Measurements from ENCODE around the gene PLEKHO2. TPM values are rescaled to one million over a fixed set of nuclear protein-coding genes. Genes with fewer than 3 reads are reported as not detected.

Gene PLEKHO2
- total RNA-seq, 1 donor from 2014 or later, result 15.7 TPM

- no peaks in the 10 kb centered on the region for H3K9me3 Mint-ChIP-seq
- no peak overlapping the region for H3K4me3 Mint-ChIP-seq
- intact Hi-C loops (cut with micrococcal nuclease), result no loop called here
- H3K27me3 Mint-ChIP-seq, result no peaks in the 10 kb centered on the region
- peak overlapping the region; percentile 47 for H3K27ac Mint-ChIP-seq
- H3K36me3 Mint-ChIP-seq (ENCODE audit: low read depth), result peaks cover 44% of the 10 kb centered on the region
- H3K4me1 Mint-ChIP-seq, result peaks cover 33% of the 10 kb centered on the region
- no peak for DNase-seq
Measured at GRCh38 chr15:64854526-64854925, 12.8 kb downstream of the PLEKHO2 start.

GRCh38 chr15:64855205-64855975 is 13.7 kb downstream of the PLEKHO2 start:
- peaks cover 33% of the 10 kb centered on the region for H3K4me1 Mint-ChIP-seq
- H3K27ac Mint-ChIP-seq, result peak overlapping the region; percentile 79
- no peak for DNase-seq
- intact Hi-C loops (cut with micrococcal nuclease), result no loop called here
- no peaks in the 10 kb centered on the region for H3K9me3 Mint-ChIP-seq
- no peaks in the 10 kb centered on the region for H3K27me3 Mint-ChIP-seq
- peaks cover 46% of the 10 kb centered on the region for H3K36me3 Mint-ChIP-seq (ENCODE audit: low read depth)
- no peak overlapping the region for H3K4me3 Mint-ChIP-seq

DNA sequence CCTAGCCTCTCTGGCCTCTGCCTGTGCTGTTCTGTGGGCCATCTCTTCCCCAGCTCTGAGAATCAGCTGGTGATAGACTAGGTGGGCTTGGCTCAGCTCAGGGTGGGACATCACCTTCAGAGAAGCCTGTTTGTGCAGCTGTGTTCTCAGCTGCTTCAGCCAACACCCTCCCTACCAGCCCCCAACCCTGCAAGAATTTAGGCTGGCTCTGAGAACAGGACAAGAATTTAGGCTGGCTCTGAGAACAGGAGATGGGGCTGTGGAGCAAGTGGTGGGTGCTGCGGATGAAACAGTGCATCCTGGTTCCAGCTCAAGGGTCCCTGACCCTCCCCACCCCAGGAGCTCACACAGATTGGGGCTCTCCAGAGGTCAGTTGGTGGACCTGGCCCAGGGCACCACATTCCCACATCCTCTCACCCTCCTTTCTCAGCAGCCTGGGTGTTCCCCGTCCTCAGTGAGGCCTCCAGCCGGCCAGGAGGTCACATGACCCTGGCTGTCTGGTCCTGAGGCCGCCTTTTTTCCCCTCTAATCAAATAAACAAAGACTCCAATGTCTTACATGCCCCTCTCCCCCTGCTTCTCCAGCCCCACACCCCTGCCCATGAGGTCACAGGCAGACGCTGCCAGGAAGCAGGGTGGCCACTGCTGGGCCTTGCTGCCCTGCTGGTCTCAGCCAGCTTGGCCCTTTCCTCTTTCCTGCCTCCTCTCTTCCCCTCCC is 14.9 kb downstream of the PLEKHO2 start:
- Mint-ChIP-seq H3K4me3 (no peak overlapping the region), H3K4me1 (peaks cover 33% of the 10 kb centered on the region), H3K27me3 (no peaks in the 10 kb centered on the region), H3K36me3 (ENCODE audit: low read depth) (peaks cover 42% of the 10 kb centered on the region), H3K9me3 (no peaks in the 10 kb centered on the region), H3K27ac (peak overlapping the region; percentile 79)
- DNase-seq, result no peak
- intact Hi-C loops (cut with micrococcal nuclease), result no loop called here

DNA sequence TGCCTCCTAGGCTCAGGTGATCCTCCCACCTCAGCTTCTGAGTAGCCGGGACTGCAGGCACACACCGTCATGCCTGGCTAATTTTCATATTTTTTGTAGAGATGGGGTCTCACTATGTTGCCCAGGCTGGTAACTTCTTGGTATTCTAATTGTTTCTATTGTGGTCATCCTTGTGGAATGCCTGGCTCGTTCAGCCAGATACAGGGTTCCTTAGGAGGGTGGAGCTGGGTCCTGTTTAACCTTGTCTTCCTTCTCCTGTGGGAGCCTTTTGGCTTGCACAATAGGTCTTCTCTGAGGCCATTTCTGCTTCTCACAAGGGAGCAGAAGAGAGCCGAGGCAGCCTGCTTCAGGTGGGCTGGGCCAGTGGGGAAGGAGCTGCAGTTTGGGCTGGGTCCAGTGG is 15.7 kb downstream of the PLEKHO2 start:
- DNase-seq, result no peak
- intact Hi-C loops (cut with micrococcal nuclease), result no loop called here
- peaks cover 31% of the 10 kb centered on the region for H3K4me1 Mint-ChIP-seq
- no peaks in the 10 kb centered on the region for H3K27me3 Mint-ChIP-seq
- peaks cover 47% of the 10 kb centered on the region for H3K36me3 Mint-ChIP-seq (ENCODE audit: low read depth)
- no peaks in the 10 kb centered on the region for H3K9me3 Mint-ChIP-seq
- no peak overlapping the region for H3K4me3 Mint-ChIP-seq
- peak overlapping the region; percentile 74 for H3K27ac Mint-ChIP-seq

DNA sequence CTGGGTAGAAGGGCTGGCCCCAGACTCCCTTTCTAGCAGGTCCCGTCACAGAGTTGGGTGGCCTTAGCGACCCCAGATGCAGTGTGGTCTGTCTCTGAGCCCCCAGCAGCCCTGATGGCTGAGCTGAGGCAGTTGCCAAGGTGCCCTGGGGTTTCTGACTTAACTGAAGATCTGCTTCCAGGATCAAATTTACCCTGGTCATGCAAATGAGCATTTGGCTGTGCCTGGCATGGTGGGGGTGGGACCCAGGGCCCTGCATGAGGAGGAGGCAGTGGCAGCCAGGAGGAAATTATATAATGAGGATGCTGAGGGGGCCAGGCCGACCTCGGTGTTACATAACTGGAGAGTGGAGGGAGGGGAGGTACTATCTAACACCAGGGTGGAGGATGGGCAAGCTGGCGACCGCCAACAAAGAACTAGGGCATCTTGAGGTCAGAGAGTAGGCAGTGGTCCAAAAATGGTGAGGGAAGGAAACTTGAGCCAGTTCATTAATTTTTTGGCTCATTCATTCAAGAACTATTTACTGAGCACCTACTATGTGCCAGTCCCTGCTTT is 16.4 kb downstream of the PLEKHO2 start:
- DNase-seq, result no peak
- H3K4me3 Mint-ChIP-seq, result no peak overlapping the region
- peaks cover 32% of the 10 kb centered on the region for H3K4me1 Mint-ChIP-seq
- no peaks in the 10 kb centered on the region for H3K27me3 Mint-ChIP-seq
- H3K9me3 Mint-ChIP-seq, result no peaks in the 10 kb centered on the region
- peaks cover 49% of the 10 kb centered on the region for H3K36me3 Mint-ChIP-seq (ENCODE audit: low read depth)
- peak overlapping the region; percentile 60 for H3K27ac Mint-ChIP-seq
- intact Hi-C loops (cut with micrococcal nuclease), result no loop called here

DNA sequence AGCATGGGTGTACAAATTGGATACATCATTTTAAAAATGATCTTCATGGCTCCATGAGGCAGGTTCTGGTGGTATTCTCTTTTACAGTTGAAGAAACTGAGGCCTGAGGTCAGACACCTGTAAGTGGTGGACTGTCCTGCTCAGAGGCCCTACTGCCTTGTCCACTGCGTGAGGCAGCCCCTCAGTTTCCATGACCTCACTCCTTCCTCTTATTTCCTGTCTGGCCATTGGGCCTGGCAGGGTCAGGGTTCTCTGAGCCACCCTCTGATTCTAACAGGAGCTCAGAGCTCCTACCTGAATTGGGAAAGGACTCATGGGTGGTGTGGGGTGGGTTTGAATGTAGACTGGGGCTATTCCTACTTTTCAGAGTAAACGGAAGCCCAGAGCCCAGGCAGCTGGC is 17.5 kb downstream of the PLEKHO2 start:
- H3K9me3 Mint-ChIP-seq, result no peaks in the 10 kb centered on the region
- intact Hi-C loops (cut with micrococcal nuclease), result no loop called here
- no peak for DNase-seq
- H3K4me3 Mint-ChIP-seq, result no peak overlapping the region
- H3K27me3 Mint-ChIP-seq, result no peaks in the 10 kb centered on the region
- peaks cover 34% of the 10 kb centered on the region for H3K4me1 Mint-ChIP-seq
- H3K36me3 Mint-ChIP-seq (ENCODE audit: low read depth), result peaks cover 53% of the 10 kb centered on the region
- peak overlapping the region; percentile 10 for H3K27ac Mint-ChIP-seq

GRCh38 chr15:64861331-64861730 is 19.6 kb downstream of the PLEKHO2 start:
- Mint-ChIP-seq H3K4me1 (peaks cover 22% of the 10 kb centered on the region), H3K9me3 (no peaks in the 10 kb centered on the region), H3K4me3 (no peak overlapping the region), H3K27me3 (no peaks in the 10 kb centered on the region), H3K36me3 (ENCODE audit: low read depth) (peaks cover 47% of the 10 kb centered on the region), H3K27ac (peak overlapping the region; percentile 17)
- DNase-seq, result no peak
- intact Hi-C loops (cut with micrococcal nuclease), result no loop called here

- intact Hi-C loops (cut with micrococcal nuclease), result no loop called here
- Mint-ChIP-seq H3K27me3 (no peaks in the 10 kb centered on the region), H3K36me3 (ENCODE audit: low read depth) (peaks cover 47% of the 10 kb centered on the region), H3K4me3 (no peak overlapping the region), H3K4me1 (peaks cover 19% of the 10 kb centered on the region), H3K27ac (peak overlapping the region; percentile 45), H3K9me3 (no peaks in the 10 kb centered on the region)
- no peak for DNase-seq
Measured at GRCh38 chr15:64861960-64862359, 20.2 kb downstream of the PLEKHO2 start.

- Mint-ChIP-seq H3K4me1 (peaks cover 15% of the 10 kb centered on the region), H3K4me3 (no peak overlapping the region), H3K36me3 (ENCODE audit: low read depth) (peaks cover 47% of the 10 kb centered on the region), H3K9me3 (no peaks in the 10 kb centered on the region), H3K27ac (peak overlapping the region; percentile 45), H3K27me3 (no peaks in the 10 kb centered on the region)
- DNase-seq, result no peak
- intact Hi-C loops (cut with micrococcal nuclease), result no loop called here
Measured at GRCh38 chr15:64862408-64862807, 20.7 kb downstream of the PLEKHO2 start.

- DNase-seq, result no peak
- no peak overlapping the region for H3K4me3 Mint-ChIP-seq
- H3K36me3 Mint-ChIP-seq (ENCODE audit: low read depth), result peaks cover 44% of the 10 kb centered on the region
- no peak overlapping the region for H3K27ac Mint-ChIP-seq
- H3K9me3 Mint-ChIP-seq, result no peaks in the 10 kb centered on the region
- intact Hi-C loops (cut with micrococcal nuclease), result no loop called here
- H3K4me1 Mint-ChIP-seq, result peaks cover 8% of the 10 kb centered on the region
- H3K27me3 Mint-ChIP-seq, result no peaks in the 10 kb centered on the region
Measured at GRCh38 chr15:64864068-64864467, 22.4 kb downstream of the PLEKHO2 start.

GRCh38 chr15:64865126-64865997 is 23.6 kb downstream of the PLEKHO2 start:
- Mint-ChIP-seq H3K9me3 (no peaks in the 10 kb centered on the region), H3K4me3 (no peak overlapping the region), H3K4me1 (peaks cover 8% of the 10 kb centered on the region), H3K36me3 (ENCODE audit: low read depth) (peaks cover 46% of the 10 kb centered on the region), H3K27me3 (no peaks in the 10 kb centered on the region), H3K27ac (peak overlapping the region; percentile 29)
- no peak for DNase-seq
- intact Hi-C loops (cut with micrococcal nuclease), result no loop called here

DNA sequence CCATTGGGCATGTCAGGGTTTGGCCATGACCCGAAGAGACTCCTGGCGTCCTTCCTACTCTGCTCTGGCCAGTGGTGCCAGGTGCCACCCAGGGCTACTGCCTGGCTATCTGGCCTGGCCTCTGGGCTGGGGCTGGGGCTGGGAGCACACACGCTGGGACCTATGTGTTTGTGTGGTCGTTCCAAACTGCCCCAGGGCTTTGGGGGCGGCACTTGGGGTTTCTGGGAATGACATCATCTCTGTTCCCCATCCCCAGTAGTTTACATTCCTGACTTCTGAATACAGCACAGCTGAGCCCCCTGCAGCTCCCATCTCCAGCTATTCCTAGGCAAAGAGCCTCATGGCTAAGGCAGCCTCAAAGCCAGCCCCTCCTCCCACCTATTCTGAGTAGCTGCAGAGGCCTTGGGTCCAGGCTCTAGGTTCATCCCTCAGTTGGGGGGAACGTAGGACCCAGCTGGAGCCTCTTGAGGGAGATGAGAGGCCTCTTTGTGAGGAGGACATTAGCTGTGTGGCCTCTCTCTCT is 24.3 kb downstream of the PLEKHO2 start:
- no peaks in the 10 kb centered on the region for H3K27me3 Mint-ChIP-seq
- H3K36me3 Mint-ChIP-seq (ENCODE audit: low read depth), result peaks cover 46% of the 10 kb centered on the region
- H3K4me1 Mint-ChIP-seq, result peaks cover 8% of the 10 kb centered on the region
- no peak overlapping the region for H3K27ac Mint-ChIP-seq
- H3K4me3 Mint-ChIP-seq, result no peak overlapping the region
- no peaks in the 10 kb centered on the region for H3K9me3 Mint-ChIP-seq
- DNase-seq, result no peak
- intact Hi-C loops (cut with micrococcal nuclease), result no loop called here

GRCh38 chr15:64869501-64869900 is 27.8 kb downstream of the PLEKHO2 start:
- Mint-ChIP-seq H3K27ac (no peak overlapping the region), H3K36me3 (ENCODE audit: low read depth) (peaks cover 26% of the 10 kb centered on the region), H3K9me3 (no peaks in the 10 kb centered on the region), H3K27me3 (no peaks in the 10 kb centered on the region), H3K4me3 (no peak overlapping the region), H3K4me1 (peaks cover 8% of the 10 kb centered on the region)
- intact Hi-C loops (cut with micrococcal nuclease), result no loop called here
- no peak for DNase-seq
